ENCODE results near the gene TECRL.

- TF ChIP-seq, protein P1, sequence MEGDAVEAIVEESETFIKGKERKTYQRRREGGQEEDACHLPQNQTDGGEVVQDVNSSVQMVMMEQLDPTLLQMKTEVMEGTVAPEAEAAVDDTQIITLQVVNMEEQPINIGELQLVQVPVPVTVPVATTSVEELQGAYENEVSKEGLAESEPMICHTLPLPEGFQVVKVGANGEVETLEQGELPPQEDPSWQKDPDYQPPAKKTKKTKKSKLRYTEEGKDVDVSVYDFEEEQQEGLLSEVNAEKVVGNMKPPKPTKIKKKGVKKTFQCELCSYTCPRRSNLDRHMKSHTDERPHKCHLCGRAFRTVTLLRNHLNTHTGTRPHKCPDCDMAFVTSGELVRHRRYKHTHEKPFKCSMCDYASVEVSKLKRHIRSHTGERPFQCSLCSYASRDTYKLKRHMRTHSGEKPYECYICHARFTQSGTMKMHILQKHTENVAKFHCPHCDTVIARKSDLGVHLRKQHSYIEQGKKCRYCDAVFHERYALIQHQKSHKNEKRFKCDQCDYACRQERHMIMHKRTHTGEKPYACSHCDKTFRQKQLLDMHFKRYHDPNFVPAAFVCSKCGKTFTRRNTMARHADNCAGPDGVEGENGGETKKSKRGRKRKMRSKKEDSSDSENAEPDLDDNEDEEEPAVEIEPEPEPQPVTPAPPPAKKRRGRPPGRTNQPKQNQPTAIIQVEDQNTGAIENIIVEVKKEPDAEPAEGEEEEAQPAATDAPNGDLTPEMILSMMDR (IDR thresholded peaks at IDR 0.05 in 2 of 3, conservative IDR thresholded peaks at IDR 0.05 in 1 of 3; ENCODE audit: borderline replicate concordance in 1 of 3, insufficient read depth in 1 of 3, low read depth in 2 of 3, low read length in 2 of 3) = no peak
- no peak for TF ChIP-seq SRF (IDR thresholded peaks at IDR 0.05; ENCODE audit: low read depth)
Observed at GRCh38 chr4:64272432-64272831, 136.8 kb downstream of the TECRL start.

All from HCT116 (cell line).